ENCODE measurements around the gene PEPD.

PEPD gene

DNA sequence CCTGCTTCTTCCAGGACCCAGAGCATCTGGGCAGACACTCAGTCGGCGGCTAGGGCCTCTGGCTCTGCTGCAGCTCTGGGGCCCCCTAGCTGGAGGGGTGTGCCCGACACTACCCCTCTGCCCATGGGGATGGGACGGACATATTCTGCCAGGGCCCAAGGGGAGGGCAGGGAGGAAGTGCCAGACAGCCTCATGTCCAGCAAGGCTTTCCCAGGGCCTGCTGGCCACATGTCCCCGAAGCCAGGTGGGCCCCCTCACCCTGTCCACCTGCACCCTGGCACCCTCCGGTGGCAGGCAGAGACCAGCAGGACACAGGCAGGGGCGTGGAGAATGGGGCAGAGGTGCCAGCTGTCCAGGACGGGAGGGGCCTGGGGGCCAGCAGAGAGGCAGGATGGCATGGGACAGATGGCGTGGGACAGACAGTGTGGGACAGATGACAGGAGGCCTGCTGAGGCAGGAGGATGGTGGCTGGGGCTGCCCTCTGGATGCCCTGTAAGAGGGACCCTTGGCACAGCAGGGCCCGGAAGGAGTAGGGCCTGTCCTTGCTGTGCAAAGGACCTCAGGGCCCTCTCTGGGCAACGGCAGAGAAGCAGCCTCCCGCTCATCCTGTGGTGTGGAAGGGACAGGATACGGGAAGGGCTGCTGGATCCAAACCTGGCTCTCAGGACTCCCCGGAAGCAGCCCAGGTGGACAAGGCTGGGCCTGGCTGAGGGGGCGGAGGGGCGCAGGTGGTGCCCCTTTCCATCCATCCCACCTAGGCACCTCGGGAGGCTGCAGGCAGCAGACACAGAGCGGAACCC, 119.0 kb downstream of the PEPD start:
- Histone ChIP-seq H3K36me3 (replicated peaks; ENCODE audit: insufficient read depth, low read length) (no peaks in the 10 kb centered on the region), H3F3A (ENCODE audit: insufficient read depth, low read length) (no peaks in the 10 kb centered on the region), H3K9me2 (replicated peaks; ENCODE audit: insufficient read depth, low read length) (no peaks in the 10 kb centered on the region), H3K4me2 (ENCODE audit: low read depth, low read length) (no peak overlapping the region), H3K9ac (ENCODE audit: low read length) (no peak overlapping the region), H4K20me1 (ENCODE audit: insufficient read depth, low read length) (no peaks in the 10 kb centered on the region), H3K4me3 (ENCODE audit: low read length) (no peak overlapping the region), H3K27ac (ENCODE audit: low read length) (no peak overlapping the region), H3K9me3 (replicated peaks; ENCODE audit: insufficient read depth, low read length) (no peaks in the 10 kb centered on the region), H3K27me3 (replicated peaks; ENCODE audit: insufficient read depth, low read length) (no peaks in the 10 kb centered on the region), H2AFZ (ENCODE audit: low read length) (no peak overlapping the region), H3K79me2 (ENCODE audit: low read length) (no peaks in the 10 kb centered on the region), H3K4me1 (ENCODE audit: low read length) (no peaks in the 10 kb centered on the region)
- no peak for DNase-seq
- no peak for TF ChIP-seq EZH2 (optimal IDR thresholded peaks at IDR 0.05; ENCODE audit: low read depth, low read length)
- TF ChIP-seq CTCF (IDR thresholded peaks at IDR 0.05; ENCODE audit: low read length) = no peak
- no peak for TF ChIP-seq EZH2phosphoT487 (IDR thresholded peaks at IDR 0.05; ENCODE audit: low read length)

- Histone ChIP-seq H3K4me1 (ENCODE audit: low read length) (no peaks in the 10 kb centered on the region), H3K4me3 (ENCODE audit: low read length) (no peak overlapping the region), H3K9me2 (replicated peaks; ENCODE audit: insufficient read depth, low read length) (no peaks in the 10 kb centered on the region), H4K20me1 (ENCODE audit: insufficient read depth, low read length) (no peaks in the 10 kb centered on the region), H2AFZ (ENCODE audit: low read length) (no peak overlapping the region), H3K4me2 (ENCODE audit: low read depth, low read length) (no peak overlapping the region), H3K27ac (ENCODE audit: low read length) (no peak overlapping the region), H3K9ac (ENCODE audit: low read length) (no peak overlapping the region), H3K36me3 (replicated peaks; ENCODE audit: insufficient read depth, low read length) (no peaks in the 10 kb centered on the region), H3K79me2 (ENCODE audit: low read length) (no peaks in the 10 kb centered on the region), H3K9me3 (replicated peaks; ENCODE audit: insufficient read depth, low read length) (no peaks in the 10 kb centered on the region), H3K27me3 (replicated peaks; ENCODE audit: insufficient read depth, low read length) (no peaks in the 10 kb centered on the region), H3F3A (ENCODE audit: insufficient read depth, low read length) (no peaks in the 10 kb centered on the region)
- DNase-seq = no peak
- no peak for TF ChIP-seq EZH2phosphoT487 (IDR thresholded peaks at IDR 0.05; ENCODE audit: low read length)
- TF ChIP-seq EZH2 (optimal IDR thresholded peaks at IDR 0.05; ENCODE audit: low read depth, low read length) = no peak
- TF ChIP-seq CTCF (IDR thresholded peaks at IDR 0.05; ENCODE audit: low read length) = no peak
Measured at GRCh38 chr19:33401683-33402420, 119.7 kb downstream of the PEPD start.

DNA sequence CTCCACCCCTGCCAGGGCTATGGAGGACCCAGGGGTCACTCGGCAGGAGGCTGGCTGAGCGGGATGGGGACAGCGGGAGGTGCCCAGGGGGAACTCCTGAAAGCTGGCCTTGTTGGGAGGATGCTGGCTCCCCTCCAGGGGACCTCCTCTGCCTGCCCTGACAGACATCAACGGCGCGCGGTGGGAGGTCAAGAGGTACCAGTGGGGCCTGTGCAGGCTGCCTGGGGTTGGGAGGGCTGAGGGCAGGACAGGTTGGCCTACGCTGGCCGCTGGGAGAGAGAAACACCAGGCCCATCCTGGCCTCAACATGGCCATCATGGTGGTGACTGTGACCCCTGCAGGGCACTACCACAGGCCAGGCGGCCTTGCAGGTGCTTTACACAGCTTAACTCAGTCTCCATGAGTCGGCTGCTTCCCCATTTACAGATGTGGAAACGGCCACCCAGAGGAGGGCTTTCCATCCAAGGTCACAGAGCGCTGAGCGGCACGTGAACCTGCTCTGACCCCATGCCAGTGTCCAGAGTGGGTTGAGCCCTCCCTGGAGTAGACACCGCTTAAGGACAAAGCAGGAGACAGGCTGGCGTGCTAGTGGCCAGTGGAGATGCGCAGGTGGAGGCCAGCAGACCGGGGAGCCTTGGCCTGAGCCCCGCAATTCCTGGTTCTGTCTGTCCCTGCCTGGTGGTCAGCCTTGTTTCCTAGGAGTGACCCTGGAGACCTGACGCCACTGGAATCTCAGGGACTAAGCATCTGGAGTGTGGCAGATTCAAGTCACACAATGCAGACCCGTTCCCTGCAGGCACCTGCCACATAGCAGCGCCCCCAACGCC, 120.5 kb downstream of the PEPD start:
- Histone ChIP-seq H3K27ac (ENCODE audit: low read length) (no peak overlapping the region), H3K9me2 (replicated peaks; ENCODE audit: insufficient read depth, low read length) (no peaks in the 10 kb centered on the region), H3K9ac (ENCODE audit: low read length) (no peak overlapping the region), H3K79me2 (ENCODE audit: low read length) (no peaks in the 10 kb centered on the region), H3K4me2 (ENCODE audit: low read depth, low read length) (no peak overlapping the region), H3K4me1 (ENCODE audit: low read length) (no peaks in the 10 kb centered on the region), H3K36me3 (replicated peaks; ENCODE audit: insufficient read depth, low read length) (no peaks in the 10 kb centered on the region), H3F3A (ENCODE audit: insufficient read depth, low read length) (no peaks in the 10 kb centered on the region), H4K20me1 (ENCODE audit: insufficient read depth, low read length) (no peaks in the 10 kb centered on the region), H3K9me3 (replicated peaks; ENCODE audit: insufficient read depth, low read length) (no peaks in the 10 kb centered on the region), H2AFZ (ENCODE audit: low read length) (no peak overlapping the region), H3K4me3 (ENCODE audit: low read length) (no peak overlapping the region), H3K27me3 (replicated peaks; ENCODE audit: insufficient read depth, low read length) (no peaks in the 10 kb centered on the region)
- no peak for DNase-seq
- TF ChIP-seq EZH2phosphoT487 (IDR thresholded peaks at IDR 0.05; ENCODE audit: low read length) (no peak), CTCF (IDR thresholded peaks at IDR 0.05; ENCODE audit: low read length) (no peak)
